MG63 (cell line): ENCODE results near the gene CNP. TPM values are rescaled to one million over a fixed set of nuclear protein-coding genes. Genes with fewer than 3 reads are reported as not detected.
A peak's percentile ranks its signal among the peaks of the same experiment; 100 is the strongest.
"Not testable (repeated sequence)": the region's sequence is repeated elsewhere in the genome, so short reads cannot be mapped to it uniquely, and the experiment has no call there.

Experiments
- DNase-seq: peaks from one replicate; pipeline ENCODE4 v3.0.0-alpha.2; 2020
- H3K27me3 ChIP-seq: fragments of 250-450 bp; sonication (Bioruptor Pico); 2 replicates; pipeline ENCODE4 v1.5.1; 2020; ENCODE audit warnings: mild to moderate bottlenecking, moderate library complexity
- H3K36me3 ChIP-seq: fragments of 250-450 bp; sonication (Bioruptor Pico); 2 replicates; pipeline ENCODE4 v1.5.1; 2020; ENCODE audit warnings: mild to moderate bottlenecking, moderate library complexity
- H3K4me3 ChIP-seq: fragments of 250-450 bp; sonication (Bioruptor Pico); 2 replicates; pipeline ENCODE4 v1.5.1; 2020; ENCODE audit warnings: mild to moderate bottlenecking, moderate library complexity
- H3K9me3 ChIP-seq: fragments of 250-450 bp; sonication (Bioruptor Pico); 2 replicates; pipeline ENCODE4 v1.5.1; 2020; ENCODE audit warnings: mild to moderate bottlenecking, moderate library complexity
- total RNA-seq: library from RNA; depleted of rRNA; stranded (reverse); fragments of >200 nt; shearing (Covaris generic); gene quantifications from 2 replicates; pipeline ENCODE4 v1.2.3, GENCODE V29; 2014; ENCODE audit warnings: low replicate concordance; rRNA removed

The CNP gene
- 64.0 and 97.2 TPM in 2 replicates for total RNA-seq

- DNase-seq = peak; percentile 94
- Histone ChIP-seq H3K36me3 (peaks cover 32% of the 10 kb centered on the region), H3K9me3 (no peaks in the 10 kb centered on the region), H3K4me3 (peak within 1 kb of the TSS; percentile 88), H3K27me3 (no peaks in the 10 kb centered on the region)
Observed at GRCh38 chr17:41966463-41967140, at the start of gene CNP. CNP (plus strand) TSS chr17:41966795; CDS start chr17:41966885, 90 bp downstream.

- peak overlapping the region; percentile 99 for H3K4me3 ChIP-seq
- H3K27me3 ChIP-seq = no peaks in the 10 kb centered on the region
- peaks cover 61% of the 10 kb centered on the region for H3K36me3 ChIP-seq
- DNase-seq = peak; percentile 14
- H3K9me3 ChIP-seq = no peaks in the 10 kb centered on the region
Observed at GRCh38 chr17:41917192-41917591, 49.4 kb upstream of the CNP start.

- peak; percentile 66 for DNase-seq
- Histone ChIP-seq H3K27me3 (no peaks in the 10 kb centered on the region), H3K4me3 (peak overlapping the region; percentile 99), H3K36me3 (peaks cover 55% of the 10 kb centered on the region), H3K9me3 (no peaks in the 10 kb centered on the region)
Observed at GRCh38 chr17:41917679-41918313, 48.8 kb upstream of the CNP start.

- H3K27me3 ChIP-seq = no peaks in the 10 kb centered on the region
- DNase-seq = peak; percentile 98
- peak within 1 kb of the TSS; percentile 99 for H3K4me3 ChIP-seq
- peaks cover 48% of the 10 kb centered on the region for H3K36me3 ChIP-seq
- H3K9me3 ChIP-seq = no peaks in the 10 kb centered on the region
Observed at GRCh38 chr17:41918314-41919164, 48.1 kb upstream of the CNP start, which contains the start of gene ACLY. ACLY (minus strand) TSS chr17:41918951; CDS start chr17:41913873, 5,078 bp downstream.

- no peaks in the 10 kb centered on the region for H3K9me3 ChIP-seq
- no peak for DNase-seq
Observed at GRCh38 chr17:41919165-41919817, 47.3 kb upstream of the CNP start.

GRCh38 chr17:41919840-41920579 lies 46.6 kb upstream of the CNP start:
- no peaks in the 10 kb centered on the region for H3K9me3 ChIP-seq
- no peaks in the 10 kb centered on the region for H3K27me3 ChIP-seq
- H3K4me3 ChIP-seq = no peak overlapping the region
- H3K36me3 ChIP-seq = peaks cover 33% of the 10 kb centered on the region
- peak; percentile 40 for DNase-seq

More at GRCh38 chr17:41919165-41919817, 47.3 kb upstream of the CNP start:
- Histone ChIP-seq H3K27me3 (no peaks in the 10 kb centered on the region), H3K36me3 (peaks cover 40% of the 10 kb centered on the region), H3K4me3 (peak overlapping the region; percentile 99)

- no peak overlapping the region for H3K4me3 ChIP-seq
- no peaks in the 10 kb centered on the region for H3K9me3 ChIP-seq
- no peaks in the 10 kb centered on the region for H3K27me3 ChIP-seq
- H3K36me3 ChIP-seq = peaks cover 28% of the 10 kb centered on the region
- no peak for DNase-seq
Observed at GRCh38 chr17:41920580-41920955, 46.0 kb upstream of the CNP start.

- no peaks in the 10 kb centered on the region for H3K9me3 ChIP-seq
- H3K4me3 ChIP-seq = no peak overlapping the region
- DNase-seq = no peak
- no peaks in the 10 kb centered on the region for H3K27me3 ChIP-seq
- H3K36me3 ChIP-seq = no peaks in the 10 kb centered on the region
Observed at GRCh38 chr17:41925991-41926590, 40.5 kb upstream of the CNP start.

GRCh38 chr17:41928693-41929251 lies 37.8 kb upstream of the CNP start:
- Histone ChIP-seq H3K27me3 (no peaks in the 10 kb centered on the region), H3K36me3 (no peaks in the 10 kb centered on the region), H3K4me3 (no peak overlapping the region), H3K9me3 (no peaks in the 10 kb centered on the region)
- no peak for DNase-seq

- peak; percentile 99 for DNase-seq
- Histone ChIP-seq H3K36me3 (no peaks in the 10 kb centered on the region), H3K9me3 (no peaks in the 10 kb centered on the region), H3K4me3 (peak within 1 kb of the TSS; percentile 47), H3K27me3 (no peaks in the 10 kb centered on the region)
Observed at GRCh38 chr17:41930009-41930832, 36.4 kb upstream of the CNP start, which contains the start of gene ODAD4. ODAD4 (plus strand) TSS chr17:41930617; CDS start chr17:41930724, 107 bp downstream.

GRCh38 chr17:41930833-41931156 lies 35.8 kb upstream of the CNP start:
- H3K4me3 ChIP-seq = peak overlapping the region; percentile 47
- not testable (repeated sequence) for H3K36me3 ChIP-seq, H3K9me3 ChIP-seq, H3K27me3 ChIP-seq, DNase-seq

- H3K36me3 ChIP-seq, H3K4me3 ChIP-seq, H3K9me3 ChIP-seq, DNase-seq, H3K27me3 ChIP-seq: not testable (repeated sequence)
Observed at GRCh38 chr17:41931715-41932114, 34.9 kb upstream of the CNP start.

- H3K9me3 ChIP-seq = no peaks in the 10 kb centered on the region
- no peaks in the 10 kb centered on the region for H3K27me3 ChIP-seq
- no peaks in the 10 kb centered on the region for H3K36me3 ChIP-seq
- DNase-seq = no peak
- no peak overlapping the region for H3K4me3 ChIP-seq
Observed at GRCh38 chr17:41932816-41933389, 33.7 kb upstream of the CNP start.

- no peak for DNase-seq
- no peaks in the 10 kb centered on the region for H3K27me3 ChIP-seq
Observed at GRCh38 chr17:41935641-41936040, 31.0 kb upstream of the CNP start.

More at GRCh38 chr17:41935641-41936040, 31.0 kb upstream of the CNP start:
- H3K4me3 ChIP-seq = no peak overlapping the region
- no peaks in the 10 kb centered on the region for H3K36me3 ChIP-seq
- H3K9me3 ChIP-seq = no peaks in the 10 kb centered on the region
